A549 treated with RU486 at 1 μM for 4 hours (cell line): ENCODE results near the gene TANC2. TPM values are rescaled to one million over a fixed set of nuclear protein-coding genes. Genes with fewer than 3 reads are reported as not detected.

ENCODE experiments used
- total RNA-seq: library from RNA; stranded (reverse); fragments of 200-300 nt; extraction: Qiagen RNA extraction; gene quantifications from 5 replicates; pipeline ENCODE4 v1.2.3, GENCODE V29; 2022; ENCODE audit warnings: low read depth

The TANC2 gene
- total RNA-seq: 12.3 to 27.4 TPM (median 25.8 TPM) in 5 replicates

DNA sequence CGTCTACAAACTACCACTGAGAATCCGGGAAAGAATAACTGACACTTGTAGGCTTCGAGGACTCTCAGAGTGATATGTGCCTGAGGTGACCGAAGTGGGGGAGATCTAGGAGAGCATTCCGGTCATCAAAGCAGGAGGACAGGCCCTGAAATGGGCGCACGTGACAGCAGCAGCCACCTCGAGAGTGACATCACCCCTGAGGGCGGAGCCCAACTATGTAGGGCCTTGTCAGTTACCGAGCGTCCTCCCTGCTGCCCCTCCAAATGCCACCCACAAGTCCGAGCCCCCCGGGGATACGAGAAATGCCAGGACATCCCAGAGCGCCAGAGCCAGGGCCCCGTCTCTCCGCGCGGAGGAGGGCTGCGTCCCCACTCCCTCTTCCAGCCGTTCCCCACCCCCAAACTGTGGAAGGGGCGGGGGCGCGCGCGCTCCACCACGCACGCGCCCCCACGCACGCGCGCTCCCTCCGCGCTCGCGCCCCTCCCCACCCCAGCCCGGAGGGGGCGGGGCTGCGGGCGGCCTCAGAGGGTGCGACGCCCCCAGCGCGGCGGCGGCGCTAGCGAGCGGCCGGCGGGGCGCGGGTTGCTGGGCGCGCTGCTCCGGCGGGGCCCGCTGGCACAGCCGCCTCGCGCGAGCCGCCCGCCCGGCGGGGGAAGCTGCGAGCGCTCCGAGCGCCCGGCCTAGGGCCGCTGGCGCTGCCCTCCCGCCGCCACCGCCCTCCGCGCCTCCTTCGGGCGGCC lies at the start of gene TANC2:
Gene TANC2 (plus strand): TSS at position 550 of the 740 bp plus-strand sequence. CDS start 43,325 bp downstream, outside the sequence.

Other genes with a start within 250 kb of the TANC2 start
- 0.31 to 1.2 TPM (median 0.77 TPM) in 5 replicates for gene MARCHF10, start 157.9 kb upstream of the TANC2 start, total RNA-seq